BE2C (cell line): ENCODE results near the gene GPR152.

ENCODE experiments used
- DNase-seq: peaks from one replicate; pipeline ENCODE4 v3.0.0-alpha.2; 2020
- H3K27me3 ChIP-seq: fragments of 250-450 bp; sonication (Bioruptor Pico); 2 replicates; pipeline ENCODE4 v1.5.1; 2020; ENCODE audit warnings: mild to moderate bottlenecking
- H3K36me3 ChIP-seq: fragments of 250-450 bp; sonication (Bioruptor Pico); 2 replicates; pipeline ENCODE4 v1.5.1; 2020; ENCODE audit warnings: mild to moderate bottlenecking
- H3K4me1 ChIP-seq: fragments of 250-450 bp; sonication (Bioruptor Pico); 2 replicates; pipeline ENCODE4 v1.5.1; 2020
- H3K4me3 ChIP-seq: 2 replicates; pipeline ENCODE4 v1.5.1; 2011; ENCODE audit warnings: low read depth, low read length
- H3K9me3 ChIP-seq: fragments of 250-450 bp; sonication (Bioruptor Pico); 2 replicates; pipeline ENCODE4 v1.5.1; 2020
- TF ChIP-seq, protein P1 (sequence below): IDR thresholded peaks from 2 replicates; pipeline ENCODE4 v1.5.1; 2012; ENCODE audit warnings: mild to moderate bottlenecking, low read depth, low read length

The GPR152 gene

DNA sequence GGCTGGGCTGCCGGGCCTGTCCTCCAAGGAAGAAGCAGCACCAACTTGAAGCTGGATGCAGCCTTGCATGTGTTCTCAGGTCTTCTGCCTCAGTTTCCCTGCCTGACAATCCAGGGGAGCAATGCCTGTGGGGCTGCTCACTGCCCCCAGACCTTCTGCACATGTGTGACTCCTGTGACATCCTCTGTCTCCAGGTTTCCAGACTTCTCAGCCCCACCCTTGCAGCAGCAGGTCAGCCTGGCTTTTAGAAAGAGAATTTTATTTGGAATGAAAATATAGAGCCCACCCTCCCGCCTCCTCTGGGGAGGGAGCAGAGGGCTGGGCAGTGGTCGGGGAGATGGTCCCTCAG is 14.7 kb downstream of the GPR152 start:
- H3K27me3 ChIP-seq: no peaks in the 10 kb centered on the region
- TF ChIP-seq, protein P1, sequence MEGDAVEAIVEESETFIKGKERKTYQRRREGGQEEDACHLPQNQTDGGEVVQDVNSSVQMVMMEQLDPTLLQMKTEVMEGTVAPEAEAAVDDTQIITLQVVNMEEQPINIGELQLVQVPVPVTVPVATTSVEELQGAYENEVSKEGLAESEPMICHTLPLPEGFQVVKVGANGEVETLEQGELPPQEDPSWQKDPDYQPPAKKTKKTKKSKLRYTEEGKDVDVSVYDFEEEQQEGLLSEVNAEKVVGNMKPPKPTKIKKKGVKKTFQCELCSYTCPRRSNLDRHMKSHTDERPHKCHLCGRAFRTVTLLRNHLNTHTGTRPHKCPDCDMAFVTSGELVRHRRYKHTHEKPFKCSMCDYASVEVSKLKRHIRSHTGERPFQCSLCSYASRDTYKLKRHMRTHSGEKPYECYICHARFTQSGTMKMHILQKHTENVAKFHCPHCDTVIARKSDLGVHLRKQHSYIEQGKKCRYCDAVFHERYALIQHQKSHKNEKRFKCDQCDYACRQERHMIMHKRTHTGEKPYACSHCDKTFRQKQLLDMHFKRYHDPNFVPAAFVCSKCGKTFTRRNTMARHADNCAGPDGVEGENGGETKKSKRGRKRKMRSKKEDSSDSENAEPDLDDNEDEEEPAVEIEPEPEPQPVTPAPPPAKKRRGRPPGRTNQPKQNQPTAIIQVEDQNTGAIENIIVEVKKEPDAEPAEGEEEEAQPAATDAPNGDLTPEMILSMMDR: no peak
- H3K4me1 ChIP-seq: peaks cover 9% of the 10 kb centered on the region
- no peaks in the 10 kb centered on the region for H3K9me3 ChIP-seq
- H3K36me3 ChIP-seq: peaks cover 37% of the 10 kb centered on the region
- DNase-seq: no peak
- no peak overlapping the region for H3K4me3 ChIP-seq

DNA sequence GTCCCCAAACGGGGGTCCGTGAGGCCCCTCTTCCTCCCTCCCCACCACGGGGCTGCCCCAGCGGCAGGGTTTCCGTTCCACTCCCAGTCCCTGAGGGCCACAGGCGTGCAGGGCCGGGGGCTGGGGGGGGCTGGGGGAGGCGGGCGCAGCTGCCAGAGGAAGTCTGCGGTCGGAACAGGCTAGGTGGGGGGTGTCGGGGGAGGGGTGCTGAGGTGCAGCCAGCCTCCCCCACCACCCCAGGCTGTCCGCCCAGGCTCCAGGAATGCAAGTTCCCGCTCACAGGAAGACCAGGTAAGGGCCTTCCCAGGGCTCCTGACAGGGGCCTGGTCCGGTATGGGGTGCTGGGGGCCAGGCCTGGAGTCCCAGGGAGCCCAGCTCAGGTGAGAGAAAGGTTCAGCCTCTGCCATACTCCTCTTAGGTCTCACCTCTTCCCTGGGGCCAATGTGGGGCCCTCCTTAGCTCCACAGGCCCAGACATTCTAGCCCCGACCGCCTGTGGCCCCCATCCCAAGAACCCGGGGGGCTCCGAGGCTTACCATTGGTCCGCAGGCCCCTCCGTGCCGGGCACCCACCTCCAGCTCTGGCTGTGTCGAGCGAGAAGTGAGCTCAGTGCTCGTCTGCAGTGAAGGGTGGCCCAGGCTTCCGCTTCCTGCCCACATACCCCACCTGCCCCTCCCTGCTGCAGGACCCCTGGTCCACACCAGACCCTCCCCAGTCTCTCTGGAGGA is 15.3 kb downstream of the GPR152 start, which contains the start of gene PTPRCAP:
PTPRCAP (minus strand) TSS at position 601 of the 727 bp plus-strand sequence; CDS start at position 538, 63 bp downstream.
- H3K4me3 ChIP-seq: no peak within 1 kb of the TSS
- DNase-seq: no peak
- H3K36me3 ChIP-seq: peaks cover 37% of the 10 kb centered on the region
- H3K27me3 ChIP-seq: no peaks in the 10 kb centered on the region
- TF ChIP-seq, protein P1: no peak
- H3K4me1 ChIP-seq: peaks cover 9% of the 10 kb centered on the region
- H3K9me3 ChIP-seq: no peaks in the 10 kb centered on the region

DNA sequence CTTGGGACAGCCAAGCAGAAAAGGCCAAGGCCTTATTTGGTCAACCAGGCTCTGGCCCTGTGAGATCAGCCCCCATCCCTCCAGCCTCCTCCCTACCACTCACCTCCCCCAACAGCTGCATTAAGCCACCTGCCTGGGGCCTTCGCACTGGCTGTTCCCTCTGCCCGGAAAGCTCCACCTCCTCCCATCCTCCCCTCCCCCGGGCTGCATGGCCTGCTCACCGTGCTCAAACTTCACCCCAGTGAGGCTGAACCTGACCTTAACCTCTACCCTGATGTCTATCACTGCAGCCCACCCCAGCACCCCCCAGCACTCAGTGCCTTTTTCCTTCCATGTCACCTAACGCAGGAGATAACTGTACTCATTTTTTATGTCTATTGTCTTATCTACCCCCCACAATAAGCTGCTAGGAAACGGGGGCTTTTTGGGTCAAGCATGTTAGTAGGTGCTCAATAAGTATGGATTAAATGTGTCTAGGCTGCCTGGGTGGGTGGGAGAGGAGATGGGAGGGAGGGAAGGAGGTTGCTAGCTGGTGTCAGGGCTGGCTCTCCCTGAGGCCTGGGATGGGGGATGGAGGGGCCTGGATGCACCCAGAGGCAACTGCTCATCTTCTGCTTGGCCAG is 16.0 kb downstream of the GPR152 start:
- peaks cover 9% of the 10 kb centered on the region for H3K4me1 ChIP-seq
- peak; percentile 57 for DNase-seq
- H3K4me3 ChIP-seq: no peak overlapping the region
- peaks cover 39% of the 10 kb centered on the region for H3K36me3 ChIP-seq
- no peaks in the 10 kb centered on the region for H3K27me3 ChIP-seq
- TF ChIP-seq, protein P1: no peak
- H3K9me3 ChIP-seq: no peaks in the 10 kb centered on the region

DNA sequence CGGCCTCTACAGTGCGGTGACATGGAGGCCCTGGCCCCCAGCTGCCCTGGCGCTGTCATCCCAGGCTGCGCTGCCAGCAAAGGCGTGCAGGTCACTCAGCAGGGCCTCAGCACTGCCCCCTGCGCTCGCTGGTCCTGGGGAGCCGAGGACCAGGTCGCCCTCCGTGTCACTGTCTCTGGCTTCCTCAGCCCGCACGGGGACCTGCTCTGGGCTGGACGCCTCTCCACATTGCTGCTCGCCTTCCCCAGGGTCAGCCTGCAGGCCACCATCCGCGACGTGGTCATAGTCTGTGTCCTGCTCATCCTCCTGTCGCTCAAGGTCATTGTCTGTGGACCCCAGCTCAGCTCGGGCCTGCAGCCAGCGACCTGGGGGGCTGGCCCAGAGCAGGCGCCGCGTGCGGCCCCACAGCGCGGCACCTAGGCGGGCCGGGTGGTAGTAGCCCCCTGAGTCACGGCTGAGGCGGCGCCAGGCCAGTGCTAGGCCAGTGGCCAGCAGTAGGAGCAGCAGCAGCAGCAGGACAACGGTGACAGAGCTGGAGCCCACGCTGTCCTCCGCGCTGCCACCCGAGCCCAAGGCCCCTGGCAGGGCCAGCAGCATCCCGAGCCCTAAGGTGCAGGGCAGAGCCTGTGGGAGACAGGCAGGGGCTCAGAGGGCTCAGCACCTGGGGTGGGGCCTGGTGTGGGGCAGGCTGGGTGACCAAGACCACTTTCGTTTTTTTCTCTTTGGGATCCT is 16.6 kb downstream of the GPR152 start:
- Histone ChIP-seq H3K4me3 (no peak overlapping the region), H3K27me3 (no peaks in the 10 kb centered on the region), H3K9me3 (no peaks in the 10 kb centered on the region), H3K36me3 (peaks cover 45% of the 10 kb centered on the region), H3K4me1 (peaks cover 9% of the 10 kb centered on the region)
- no peak for DNase-seq
- TF ChIP-seq, protein P1: no peak

DNA sequence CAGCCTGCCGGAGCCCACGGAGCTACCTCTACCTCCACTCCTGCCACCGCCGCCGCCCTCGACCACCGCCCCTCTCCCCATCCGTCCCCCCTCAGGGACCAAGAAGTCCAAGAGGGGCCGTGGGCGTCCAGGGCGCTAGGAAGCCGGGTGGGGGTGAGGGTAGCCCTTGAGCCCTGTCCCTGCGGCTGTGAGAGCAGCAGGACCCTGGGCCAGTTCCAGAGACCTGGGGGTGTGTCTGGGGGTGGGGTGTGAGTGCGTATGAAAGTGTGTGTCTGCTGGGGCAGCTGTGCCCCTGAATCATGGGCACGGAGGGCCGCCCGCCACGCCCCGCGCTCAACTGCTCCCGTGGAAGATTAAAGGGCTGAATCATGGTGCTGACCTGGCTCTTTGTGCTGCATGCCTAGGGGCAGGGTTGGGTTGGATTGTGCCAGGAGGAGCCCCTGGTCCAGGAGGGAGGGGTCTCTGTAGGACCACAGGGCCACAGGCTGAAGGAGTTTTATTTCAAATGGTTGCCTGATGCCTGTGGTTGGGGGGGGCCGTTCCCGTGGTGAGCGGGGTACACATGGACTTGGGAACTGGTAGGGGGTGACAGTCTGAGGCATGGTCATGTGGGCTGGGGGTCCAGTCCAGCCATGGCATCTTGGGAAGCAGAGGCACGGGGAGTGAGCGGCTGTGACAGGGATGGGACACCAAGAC is 17.4 kb downstream of the GPR152 start:
- Histone ChIP-seq H3K4me3 (no peak overlapping the region), H3K9me3 (no peaks in the 10 kb centered on the region), H3K4me1 (peaks cover 9% of the 10 kb centered on the region), H3K27me3 (no peaks in the 10 kb centered on the region), H3K36me3 (peaks cover 51% of the 10 kb centered on the region)
- DNase-seq: no peak
- TF ChIP-seq, protein P1: no peak
